Liver (tissue), 9 donors: Measurements from ENCODE around the gene GRIN3B. TPM values are rescaled to one million over a fixed set of nuclear protein-coding genes. Genes with fewer than 3 reads are reported as not detected.

Experiments
- DNase-seq: peaks from one replicate; pipeline ENCODE4 v3.0.0-alpha.2; 2017; ENCODE audit warnings: low spot score
- H3K27ac ChIP-seq, 2 donors: one replicate each; pipeline ENCODE4 v1.7.0; 2013; ENCODE audit warnings: inconsistent platforms in 2 of 2, low read length in 2 of 2, control low read depth in 1 of 2, low read depth in 1 of 2, mild to moderate bottlenecking in 1 of 2
- H3K27me3 ChIP-seq, 4 donors: one replicate each; pipeline versions ENCODE4 v1.6.1 to v1.7.0; 2013; ENCODE audit warnings: low read length in 3 of 4, inconsistent platforms in 1 of 4, mild to moderate bottlenecking in 1 of 4, moderate library complexity in 1 of 4; ENCODE audit not compliant: control insufficient read depth in 4 of 4, insufficient read depth in 4 of 4
- H3K36me3 ChIP-seq, 4 donors: one replicate each; pipeline versions ENCODE4 v1.6.1 to v1.7.0; 2013; ENCODE audit warnings: low read length in 3 of 4, mild to moderate bottlenecking in 3 of 4, low read depth in 1 of 4, moderate library complexity in 1 of 4; ENCODE audit not compliant: control insufficient read depth in 4 of 4, insufficient read depth in 3 of 4
- H3K4me1 ChIP-seq, 4 donors: one replicate each; pipeline versions ENCODE4 v1.6.1 to v1.7.0; 2013; ENCODE audit warnings: low read length in 3 of 4, mild to moderate bottlenecking in 3 of 4, moderate library complexity in 1 of 4; ENCODE audit not compliant: control insufficient read depth in 4 of 4, insufficient read depth in 4 of 4
- H3K4me3 ChIP-seq, 3 donors: one replicate each; pipeline versions ENCODE4 v1.6.1 to v1.7.0; 2013; ENCODE audit warnings: low read length in 3 of 3, control low read depth in 1 of 3, low read depth in 1 of 3, mild to moderate bottlenecking in 1 of 3
- H3K9ac ChIP-seq, 2 donors: one replicate each; pipeline ENCODE4 v1.7.0; 2013; ENCODE audit warnings: low read length in 2 of 2, mild to moderate bottlenecking in 2 of 2, moderate library complexity in 2 of 2, control low read depth in 1 of 2, low read depth in 1 of 2
- H3K9me3 ChIP-seq, 4 donors: one replicate each; pipeline versions ENCODE4 v1.6.1 to v1.7.0; 2013; ENCODE audit warnings: low read length in 3 of 4; ENCODE audit not compliant: control insufficient read depth in 4 of 4
- EGR1 ChIP-seq, 2 donors: IDR thresholded peaks; 2 replicates each; pipeline ENCODE4 v1.6.1; 2016 to 2018; ENCODE audit warnings: antibody characterized with exemption in 2 of 2, low read depth in 2 of 2
- FOXA1 ChIP-seq: IDR thresholded peaks from 2 replicates; pipeline ENCODE4 v1.6.1; 2016; ENCODE audit warnings: antibody characterized with exemption
- FOXA2 ChIP-seq: IDR thresholded peaks from 2 replicates; pipeline ENCODE4 v1.6.1; 2016; ENCODE audit warnings: antibody characterized with exemption
- GABPA ChIP-seq, 2 donors: IDR thresholded peaks in 1 of 2; conservative IDR thresholded peaks in 1 of 2; 2 replicates each; pipeline ENCODE4 v1.6.1; 2016; ENCODE audit warnings: antibody characterized with exemption in 2 of 2, mild to moderate bottlenecking in 1 of 2, moderate library complexity in 1 of 2
- HNF4A ChIP-seq, 2 donors: conservative IDR thresholded peaks; 2 replicates each; pipeline ENCODE4 v1.6.1; 2016; ENCODE audit warnings: antibody characterized with exemption in 2 of 2, mild to moderate bottlenecking in 2 of 2
- HNF4G ChIP-seq: IDR thresholded peaks from 2 replicates; pipeline ENCODE4 v1.6.1; 2016; ENCODE audit warnings: antibody characterized with exemption
- JUND ChIP-seq, 2 donors: IDR thresholded peaks; 2 replicates each; pipeline ENCODE4 v1.6.1; 2016; ENCODE audit warnings: antibody characterized with exemption in 2 of 2
- NR2F2 ChIP-seq: IDR thresholded peaks from 2 replicates; pipeline ENCODE4 v1.6.1; 2016; ENCODE audit warnings: antibody characterized with exemption
- RAD21 ChIP-seq, 2 donors: IDR thresholded peaks; 2 replicates each; pipeline ENCODE4 v1.6.1; 2016; ENCODE audit warnings: antibody characterized with exemption in 2 of 2, mild to moderate bottlenecking in 2 of 2
- RXRA ChIP-seq, 2 donors: IDR thresholded peaks; 2 replicates each; pipeline ENCODE4 v1.6.1; 2017 to 2018; ENCODE audit warnings: antibody characterized with exemption in 2 of 2, mild to moderate bottlenecking in 1 of 2
- SP1 ChIP-seq: IDR thresholded peaks from 2 replicates; pipeline ENCODE4 v1.6.1; 2018; ENCODE audit warnings: antibody characterized with exemption, mild to moderate bottlenecking
- TAF1 ChIP-seq: conservative IDR thresholded peaks from 2 replicates; pipeline ENCODE4 v1.6.1; 2016; ENCODE audit warnings: antibody characterized with exemption, mild to moderate bottlenecking
- YY1 ChIP-seq: IDR thresholded peaks from 2 replicates; pipeline ENCODE4 v1.6.1; 2016; ENCODE audit warnings: antibody characterized with exemption, mild to moderate bottlenecking
- WGBS: extraction: QIAGEN DNeasy Blood & Tissue Kit; methylation state at CpG from one replicate; pipeline ENCODE4 v1.1.7; 2013; 5-methylcytosine and 5-hydroxymethylcytosine counted together
- polyA plus RNA-seq, 2 donors: library from polyadenylated mRNA; stranded (reverse) in 1 of 2; unstranded in 1 of 2; fragments of 200-250 nt in 1 of 2; fragments of >200 nt in 1 of 2; fragmentation: Nextera tagmentation in 1 of 2; extraction: Ambion mirVana in 1 of 2; gene quantifications; one replicate each; pipeline versions ENCODE4 v1.2.1 to v1.2.3, GENCODE V29; 2013 to 2015
- total RNA-seq, 2 donors: library from RNA; depleted of rRNA; stranded (reverse); fragments of >200 nt; gene quantifications; one replicate each; pipeline ENCODE4 v1.2.3, GENCODE V29; 2014
- TF ChIP-seq, protein P1 (sequence below): IDR thresholded peaks from 2 replicates; pipeline ENCODE4 v1.6.1; 2016; ENCODE audit warnings: antibody characterized with exemption
- TF ChIP-seq, protein P2 (sequence below): fragments of 150-350 bp; IDR thresholded peaks from 2 replicates; pipeline ENCODE4 v1.5.1; 2017; ENCODE audit warnings: improper control_type of control experiment, low read depth, low read length; ENCODE audit not compliant: missing input control
- TF ChIP-seq, protein P3 (sequence below): IDR thresholded peaks from 2 replicates; pipeline ENCODE4 v1.6.1; 2016; ENCODE audit warnings: antibody characterized with exemption
- TF ChIP-seq, protein P4 (sequence below): IDR thresholded peaks from 2 replicates; pipeline ENCODE4 v1.6.1; 2016; ENCODE audit warnings: antibody characterized with exemption
- donor health status: healthy.
- donor health status: healthy.
- donor health status: healthy.
- donor health status: healthy.
- donor health status: healthy.

The GRIN3B gene
- total and polyA plus RNA-seq, 4 donors: 0.05 TPM; not detected in 3

DNA sequence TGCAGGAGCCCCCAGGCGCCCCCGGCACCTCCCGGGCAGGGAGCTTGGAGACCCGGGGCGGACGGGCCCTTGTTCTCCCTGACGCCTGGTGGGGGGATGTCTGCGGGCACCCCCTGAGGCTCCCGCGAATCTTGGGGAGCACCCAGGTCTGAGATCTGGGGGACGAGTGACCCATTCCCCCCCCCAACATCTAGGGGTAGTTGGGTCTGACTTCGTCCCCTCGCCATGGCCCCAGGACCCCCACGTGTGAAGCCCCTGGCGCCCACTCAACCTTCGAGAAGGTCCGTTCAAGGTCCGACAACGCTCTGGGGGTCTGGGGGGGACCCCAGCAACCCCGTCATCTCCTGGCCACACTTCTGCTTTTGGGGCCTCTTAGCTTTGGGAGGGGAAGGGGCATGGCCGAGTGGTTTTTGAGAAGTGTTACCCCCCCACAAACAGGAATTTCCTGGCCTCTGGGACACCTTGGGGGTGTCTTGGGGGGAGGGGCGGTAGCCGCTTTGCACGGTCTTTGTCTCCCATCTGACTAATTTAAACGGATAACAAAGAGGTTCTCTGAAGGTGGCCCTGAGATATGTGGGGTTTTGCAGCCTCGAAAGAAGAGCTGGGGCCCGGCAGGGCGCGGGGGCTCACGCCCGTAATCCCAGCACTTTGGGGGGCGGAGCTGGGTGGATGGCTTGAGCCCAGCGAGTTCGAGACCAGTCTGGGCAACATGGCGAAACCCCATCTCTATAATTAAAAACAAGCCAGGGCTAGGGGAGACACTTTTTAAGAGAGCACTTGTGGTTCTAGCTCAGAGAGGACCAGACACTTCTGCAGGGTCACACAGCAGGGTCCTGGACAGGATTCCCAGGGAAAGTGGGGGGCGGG, 26.8 kb downstream of the GRIN3B start:
- H3K4me3 ChIP-seq: peak overlapping the region; percentile 53 to 76 (median 66)
- H3K9ac ChIP-seq: peak overlapping the region; percentile 30 to 69
- WGBS: 8% methylated on average over 36 of the region's 36 CpGs
- H3K9me3 ChIP-seq: no peaks in the 10 kb centered on the region
- TF ChIP-seq RAD21 (IDR thresholded peaks at IDR 0.05) (no peak), EGR1 (IDR thresholded peaks at IDR 0.05; ENCODE audit: low read depth in 2 of 2) (no peak), RXRA (IDR thresholded peaks at IDR 0.05) (no peak), FOXA1 (no peak), TAF1 (no peak), FOXA2 (no peak), GABPA (IDR thresholded peaks at IDR 0.05 in 1 of 2, conservative IDR thresholded peaks at IDR 0.05 in 1 of 2) (no peak), HNF4A (conservative IDR thresholded peaks at IDR 0.05) (no peak), NR2F2 (no peak), YY1 (no peak)
- TF ChIP-seq, protein P1, sequence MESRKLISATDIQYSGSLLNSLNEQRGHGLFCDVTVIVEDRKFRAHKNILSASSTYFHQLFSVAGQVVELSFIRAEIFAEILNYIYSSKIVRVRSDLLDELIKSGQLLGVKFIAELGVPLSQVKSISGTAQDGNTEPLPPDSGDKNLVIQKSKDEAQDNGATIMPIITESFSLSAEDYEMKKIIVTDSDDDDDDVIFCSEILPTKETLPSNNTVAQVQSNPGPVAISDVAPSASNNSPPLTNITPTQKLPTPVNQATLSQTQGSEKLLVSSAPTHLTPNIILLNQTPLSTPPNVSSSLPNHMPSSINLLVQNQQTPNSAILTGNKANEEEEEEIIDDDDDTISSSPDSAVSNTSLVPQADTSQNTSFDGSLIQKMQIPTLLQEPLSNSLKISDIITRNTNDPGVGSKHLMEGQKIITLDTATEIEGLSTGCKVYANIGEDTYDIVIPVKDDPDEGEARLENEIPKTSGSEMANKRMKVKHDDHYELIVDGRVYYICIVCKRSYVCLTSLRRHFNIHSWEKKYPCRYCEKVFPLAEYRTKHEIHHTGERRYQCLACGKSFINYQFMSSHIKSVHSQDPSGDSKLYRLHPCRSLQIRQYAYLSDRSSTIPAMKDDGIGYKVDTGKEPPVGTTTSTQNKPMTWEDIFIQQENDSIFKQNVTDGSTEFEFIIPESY: no peak
- TF ChIP-seq, protein P2, sequence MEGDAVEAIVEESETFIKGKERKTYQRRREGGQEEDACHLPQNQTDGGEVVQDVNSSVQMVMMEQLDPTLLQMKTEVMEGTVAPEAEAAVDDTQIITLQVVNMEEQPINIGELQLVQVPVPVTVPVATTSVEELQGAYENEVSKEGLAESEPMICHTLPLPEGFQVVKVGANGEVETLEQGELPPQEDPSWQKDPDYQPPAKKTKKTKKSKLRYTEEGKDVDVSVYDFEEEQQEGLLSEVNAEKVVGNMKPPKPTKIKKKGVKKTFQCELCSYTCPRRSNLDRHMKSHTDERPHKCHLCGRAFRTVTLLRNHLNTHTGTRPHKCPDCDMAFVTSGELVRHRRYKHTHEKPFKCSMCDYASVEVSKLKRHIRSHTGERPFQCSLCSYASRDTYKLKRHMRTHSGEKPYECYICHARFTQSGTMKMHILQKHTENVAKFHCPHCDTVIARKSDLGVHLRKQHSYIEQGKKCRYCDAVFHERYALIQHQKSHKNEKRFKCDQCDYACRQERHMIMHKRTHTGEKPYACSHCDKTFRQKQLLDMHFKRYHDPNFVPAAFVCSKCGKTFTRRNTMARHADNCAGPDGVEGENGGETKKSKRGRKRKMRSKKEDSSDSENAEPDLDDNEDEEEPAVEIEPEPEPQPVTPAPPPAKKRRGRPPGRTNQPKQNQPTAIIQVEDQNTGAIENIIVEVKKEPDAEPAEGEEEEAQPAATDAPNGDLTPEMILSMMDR: no peak
- TF ChIP-seq, protein P3, sequence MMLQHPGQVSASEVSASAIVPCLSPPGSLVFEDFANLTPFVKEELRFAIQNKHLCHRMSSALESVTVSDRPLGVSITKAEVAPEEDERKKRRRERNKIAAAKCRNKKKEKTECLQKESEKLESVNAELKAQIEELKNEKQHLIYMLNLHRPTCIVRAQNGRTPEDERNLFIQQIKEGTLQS: no peak
- TF ChIP-seq, protein P4, sequence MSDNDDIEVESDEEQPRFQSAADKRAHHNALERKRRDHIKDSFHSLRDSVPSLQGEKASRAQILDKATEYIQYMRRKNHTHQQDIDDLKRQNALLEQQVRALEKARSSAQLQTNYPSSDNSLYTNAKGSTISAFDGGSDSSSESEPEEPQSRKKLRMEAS: no peak
- DNase-seq: no peak
- no peaks in the 10 kb centered on the region for H3K27me3 ChIP-seq
- peaks cover 4 to 16% (median 5%) of the 10 kb centered on the region in 4 donors for H3K4me1 ChIP-seq
- H3K27ac ChIP-seq: peak overlapping the region; percentile 76 to 77
- H3K36me3 ChIP-seq: peaks cover 0 to 2% (median 0%) of the 10 kb centered on the region in 4 donors

DNA sequence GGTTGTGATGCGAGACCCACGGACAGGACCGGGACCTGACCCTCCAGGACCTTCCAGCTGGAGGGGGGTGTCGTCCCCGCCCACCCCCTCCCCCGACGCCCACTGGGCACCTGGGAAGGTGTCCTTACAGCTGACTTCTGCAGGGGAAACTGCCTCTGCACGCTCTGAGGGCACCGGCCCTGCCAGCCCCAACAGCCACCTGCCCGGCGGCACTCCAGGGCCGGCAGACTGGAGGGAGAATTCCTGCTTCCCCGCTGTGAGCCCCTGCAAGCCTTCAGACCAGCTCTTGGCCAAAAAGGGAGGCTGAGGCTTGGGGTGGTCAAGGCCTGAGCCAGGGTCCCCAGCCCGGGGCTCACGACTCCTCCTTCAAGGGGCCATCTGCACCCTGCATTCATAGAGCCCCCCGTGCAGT, 27.4 kb downstream of the GRIN3B start:
- Histone ChIP-seq H3K27ac (peak overlapping the region; percentile 43 to 77), H3K4me1 (peaks cover 4 to 16% (median 5%) of the 10 kb centered on the region in 4 donors), H3K36me3 (peaks cover 4 to 6% (median 5%) of the 10 kb centered on the region in 4 donors), H3K4me3 (peak overlapping the region; percentile 53 to 76 (median 66)), H3K27me3 (no peaks in the 10 kb centered on the region), H3K9ac (peak overlapping the region; percentile 22 to 69), H3K9me3 (no peaks in the 10 kb centered on the region)
- 32% methylated on average over 16 of the region's 16 CpGs for WGBS
- no peak for DNase-seq
- TF ChIP-seq SP1 (no peak), YY1 (no peak), FOXA2 (no peak), NR2F2 (no peak), JUND (IDR thresholded peaks at IDR 0.05) (no peak), HNF4G (no peak), RAD21 (IDR thresholded peaks at IDR 0.05) (no peak), TAF1 (no peak), HNF4A (conservative IDR thresholded peaks at IDR 0.05) (no peak), RXRA (IDR thresholded peaks at IDR 0.05) (no peak), EGR1 (IDR thresholded peaks at IDR 0.05; ENCODE audit: low read depth in 2 of 2) (no peak), GABPA (IDR thresholded peaks at IDR 0.05 in 1 of 2, conservative IDR thresholded peaks at IDR 0.05 in 1 of 2) (no peak)
- TF ChIP-seq, protein P3: no peak
- TF ChIP-seq, protein P4: no peak
- TF ChIP-seq, protein P1: no peak
